NCI-H146 treated with DMSO at 0.1 percent for 48 hours (cell line): ENCODE results near the gene SUCLA2.
"Not testable (repeated sequence)": the region's sequence is repeated elsewhere in the genome, so short reads cannot be mapped to it uniquely, and the experiment has no call there.

ENCODE experiments used
- DNase-seq: peaks from one replicate; lab custom pipeline; 2025; ENCODE audit not compliant: unreplicated experiment; lab: John Stamatoyannopoulos, UW

The SUCLA2 gene

DNA sequence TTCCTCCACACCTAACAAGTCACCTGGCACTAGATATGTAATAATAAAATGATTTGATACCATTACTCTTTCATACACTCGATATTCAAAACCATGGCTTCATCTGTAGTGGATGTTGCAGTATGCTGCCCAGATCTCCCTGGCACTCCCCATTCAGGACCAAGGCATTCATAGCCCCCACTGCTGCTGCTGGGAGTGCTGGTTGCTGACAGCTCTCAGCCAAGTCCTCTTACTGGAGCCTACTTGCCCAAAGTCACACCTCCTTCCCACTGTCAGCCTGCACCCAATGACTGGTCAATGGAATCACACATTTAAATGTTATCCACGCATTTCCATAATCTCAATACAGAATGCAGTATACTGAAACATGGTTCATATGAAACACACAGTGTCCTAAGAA lies 3.7 kb downstream of the SUCLA2 start:
- no peak for DNase-seq

DNA sequence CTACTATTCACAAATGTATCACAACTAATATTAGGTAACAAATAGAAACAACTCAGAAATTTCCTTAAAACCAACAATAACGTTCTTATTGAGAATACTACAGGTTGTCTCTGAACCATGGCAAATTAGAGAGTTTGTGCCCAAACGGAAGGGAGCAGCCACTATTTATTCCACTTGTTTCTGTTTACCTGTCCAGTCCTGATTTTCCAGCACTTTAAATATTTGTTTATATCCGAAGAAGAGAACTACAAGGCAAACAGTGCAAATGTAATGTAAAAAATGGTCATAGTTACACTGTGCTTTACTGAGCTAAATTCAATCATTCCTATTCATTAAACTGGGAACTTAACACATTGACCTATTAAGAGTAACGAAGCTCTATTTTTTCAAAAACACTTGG lies 9.2 kb downstream of the SUCLA2 start:
- no peak for DNase-seq

DNA sequence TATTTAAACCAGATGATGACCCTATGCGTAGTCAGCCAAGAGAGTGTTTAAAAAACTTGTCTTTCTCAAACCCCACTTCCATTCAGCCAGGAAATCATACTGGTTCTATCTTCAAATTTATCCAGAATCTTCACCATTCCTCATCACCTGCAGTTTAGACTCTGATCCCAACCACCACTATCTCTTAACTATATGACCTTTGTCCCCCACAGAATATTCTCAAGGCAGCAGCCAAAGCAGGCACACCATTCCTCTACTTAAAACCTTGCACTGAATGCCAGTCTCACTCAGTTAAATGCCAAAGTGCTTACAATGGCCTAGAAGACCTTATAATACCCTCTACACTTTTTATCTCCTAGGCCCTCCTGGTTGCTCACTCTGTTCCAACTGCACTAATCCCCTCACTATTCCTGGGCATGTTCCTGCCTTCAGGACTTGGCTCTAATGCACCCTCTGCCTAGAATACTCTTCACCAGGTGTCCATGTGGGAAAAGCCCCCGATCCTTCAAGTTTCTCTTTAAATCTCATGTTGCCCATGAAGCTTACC lies 10.1 kb downstream of the SUCLA2 start:
- DNase-seq = no peak

DNA sequence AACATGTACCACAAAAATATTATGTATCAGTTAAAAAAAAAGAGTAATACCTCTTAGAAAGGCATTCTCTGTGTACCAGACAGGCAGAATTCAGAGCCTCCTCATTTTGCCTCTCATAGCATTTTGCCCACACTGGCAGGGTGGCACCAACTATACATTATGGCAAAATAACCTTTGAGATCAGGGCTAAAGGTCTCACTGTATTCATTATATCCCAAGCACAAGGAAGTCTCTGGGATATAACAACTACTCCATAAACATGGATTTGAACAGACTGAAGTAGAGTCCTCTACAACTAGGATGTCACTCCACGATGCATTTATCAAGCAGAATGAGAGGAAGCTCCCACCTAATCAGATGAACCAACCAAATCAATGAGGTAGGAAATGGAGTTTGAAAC lies 10.6 kb downstream of the SUCLA2 start:
- DNase-seq = no peak

DNA sequence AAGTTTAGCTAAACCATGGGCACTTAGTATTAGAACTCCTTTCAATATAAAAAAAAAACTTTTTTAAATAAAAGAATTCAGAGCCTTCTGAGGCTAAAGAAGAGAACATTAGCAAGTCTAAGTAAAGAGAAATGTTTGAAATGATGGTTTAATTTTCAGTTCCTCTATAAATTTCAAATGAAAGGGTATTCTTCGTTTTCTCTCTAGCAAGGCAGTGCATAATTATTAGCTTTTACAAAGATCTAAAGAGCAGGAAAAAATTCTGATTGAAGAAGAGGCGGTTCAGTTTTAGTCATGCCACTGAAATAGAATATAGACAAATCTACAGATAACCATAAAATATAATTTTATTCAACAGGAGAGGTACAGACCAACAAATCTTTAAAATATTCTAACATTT lies 18.0 kb downstream of the SUCLA2 start:
- DNase-seq = no peak

DNA sequence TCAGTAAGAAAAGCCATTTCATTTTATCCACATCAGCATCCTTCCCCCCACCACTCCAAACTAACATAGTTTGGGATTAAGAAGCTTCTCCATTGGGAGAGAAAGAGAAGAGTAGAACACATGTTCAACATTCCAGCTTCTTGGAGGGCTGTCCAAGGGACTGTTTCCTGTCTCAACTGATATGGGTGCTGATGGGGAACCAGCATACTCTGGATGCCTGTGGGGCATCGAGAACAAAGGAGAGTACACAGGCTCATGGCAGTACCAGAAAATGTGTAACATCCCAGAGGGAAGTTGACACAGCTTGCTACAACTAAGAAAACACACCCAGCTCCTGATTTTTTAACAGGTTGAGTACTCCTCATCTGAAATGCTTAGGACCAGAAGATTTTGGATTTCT lies 24.7 kb downstream of the SUCLA2 start:
- DNase-seq = no peak

DNA sequence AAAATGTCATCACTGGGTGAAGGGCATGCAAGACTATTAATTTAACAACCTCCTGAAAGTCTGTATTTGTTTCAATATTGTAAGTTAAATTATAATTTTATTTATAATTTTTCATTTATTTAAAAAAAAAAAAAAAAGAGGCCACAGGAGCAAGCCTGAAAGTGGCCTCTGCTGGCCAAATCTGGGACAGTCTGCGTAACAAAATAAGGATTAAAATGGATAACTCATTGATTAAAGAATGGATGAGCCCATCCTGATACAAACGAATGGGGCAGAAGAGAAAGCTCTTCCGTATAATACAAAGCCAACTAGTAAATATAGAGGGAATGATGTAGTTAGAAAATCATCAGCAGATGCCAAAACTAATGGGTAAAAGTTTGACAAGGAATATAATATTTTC lies 36.2 kb downstream of the SUCLA2 start:
- DNase-seq = no peak

DNA sequence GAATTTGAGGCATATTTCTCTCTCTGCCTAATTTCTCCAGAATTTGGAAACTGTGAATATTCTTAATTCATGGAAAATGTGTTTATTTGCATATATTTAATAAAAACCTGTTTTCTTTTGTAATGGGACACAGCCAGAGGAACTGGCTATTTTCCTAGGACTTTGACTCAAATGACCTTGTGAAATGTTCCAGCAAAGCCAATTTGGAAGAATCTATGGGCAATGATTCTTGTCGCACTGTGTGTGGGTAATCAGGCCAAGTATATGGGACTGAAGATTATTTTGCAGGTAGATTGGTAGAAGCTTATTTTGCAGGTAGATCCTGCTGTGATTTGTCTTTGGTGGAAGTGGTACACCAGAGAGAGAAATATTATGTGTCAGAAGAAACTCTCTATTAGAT lies 38.8 kb downstream of the SUCLA2 start:
- DNase-seq = no peak

DNA sequence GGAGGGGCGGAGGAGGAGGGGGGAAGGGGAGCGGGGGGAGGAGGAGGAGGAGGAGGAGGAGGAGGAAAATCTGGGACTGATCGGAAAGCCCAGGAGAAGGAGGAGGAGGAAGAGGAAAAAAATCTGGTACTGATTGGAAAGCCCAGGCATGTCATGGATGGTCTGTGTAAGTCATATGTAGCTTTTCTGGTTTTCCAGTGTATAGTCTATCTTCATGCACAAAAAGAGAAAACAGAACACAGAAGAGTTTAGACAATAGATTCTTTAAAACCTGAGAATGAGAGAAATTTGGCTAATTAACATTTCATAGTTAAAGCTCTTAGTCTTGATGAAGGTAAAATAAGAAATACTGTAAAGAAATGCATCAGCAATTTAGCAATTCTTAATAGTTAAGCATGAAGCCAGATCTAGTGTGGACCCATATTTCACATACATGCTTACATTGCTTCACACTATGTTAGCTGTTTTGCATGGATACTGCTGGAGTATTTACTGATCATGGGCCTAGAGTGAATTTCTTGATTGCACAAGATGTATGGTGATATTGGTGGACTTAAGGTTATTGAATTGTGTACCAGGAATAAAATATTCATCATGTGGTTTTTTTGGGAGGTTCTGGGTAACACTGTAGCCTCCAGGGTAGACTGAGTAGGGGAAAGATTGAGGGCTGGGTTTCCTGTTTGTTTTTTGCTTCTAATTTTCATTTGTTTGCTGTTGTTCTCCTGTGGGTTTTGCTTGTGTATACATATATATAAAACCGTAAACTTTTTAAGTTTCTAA lies 41.4 kb downstream of the SUCLA2 start:
- no peak for DNase-seq

DNA sequence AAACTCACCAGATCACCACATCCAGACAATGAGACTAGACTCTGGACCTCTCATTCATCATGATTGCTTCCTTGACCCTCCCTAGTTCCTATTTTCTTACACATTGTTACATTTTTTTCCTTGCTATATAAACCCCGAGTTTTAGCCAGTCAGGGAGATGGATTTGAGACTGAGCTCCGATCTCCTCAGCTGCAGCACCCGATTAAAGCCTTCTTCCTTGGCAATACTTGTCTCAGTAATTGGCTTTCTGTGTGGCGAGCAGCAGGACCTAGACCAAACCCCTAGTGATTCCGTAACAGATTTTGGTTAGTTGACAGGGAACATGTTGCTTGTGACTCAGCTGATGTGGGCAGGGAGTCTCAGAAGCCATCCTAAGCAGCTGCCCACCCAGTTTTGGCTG lies 44.0 kb downstream of the SUCLA2 start:
- DNase-seq = no peak

DNA sequence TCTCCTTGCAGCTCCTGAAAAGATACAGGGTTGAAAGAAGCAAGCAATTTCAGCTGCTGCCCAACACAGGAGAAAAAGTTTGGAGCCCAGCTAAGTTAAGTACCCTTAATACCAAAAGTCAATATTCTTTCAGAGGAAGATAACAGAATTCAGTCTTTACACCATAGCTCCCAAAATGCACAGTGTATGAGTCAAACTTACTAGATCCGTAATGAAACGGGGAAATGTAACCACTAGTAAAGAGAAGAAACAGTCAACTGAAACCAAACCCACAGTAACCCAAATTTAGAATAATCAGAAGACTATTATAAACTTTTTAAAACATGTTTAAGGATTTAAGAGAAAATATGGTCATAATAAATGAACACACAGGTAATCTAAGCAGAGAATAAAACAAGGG lies 45.2 kb downstream of the SUCLA2 start:
- DNase-seq = no peak

DNA sequence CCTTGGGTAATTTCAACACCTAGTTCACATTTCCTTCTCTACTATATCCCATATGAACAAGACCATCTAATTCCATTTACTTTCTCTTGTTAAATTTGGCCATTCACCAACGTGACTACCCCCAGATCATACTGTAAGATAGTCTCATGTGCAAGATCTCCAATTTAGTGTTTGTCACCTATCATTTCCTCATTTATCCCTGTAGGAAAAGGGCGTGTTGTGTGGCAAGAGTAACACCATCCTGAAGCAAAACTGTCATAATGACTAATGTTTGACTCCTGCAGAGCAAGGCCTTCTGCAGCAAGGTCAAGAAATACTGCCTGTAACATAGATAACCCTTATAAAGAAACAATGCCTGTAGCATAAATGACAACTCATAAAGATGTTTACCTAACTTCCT lies 51.3 kb downstream of the SUCLA2 start:
- no peak for DNase-seq

DNA sequence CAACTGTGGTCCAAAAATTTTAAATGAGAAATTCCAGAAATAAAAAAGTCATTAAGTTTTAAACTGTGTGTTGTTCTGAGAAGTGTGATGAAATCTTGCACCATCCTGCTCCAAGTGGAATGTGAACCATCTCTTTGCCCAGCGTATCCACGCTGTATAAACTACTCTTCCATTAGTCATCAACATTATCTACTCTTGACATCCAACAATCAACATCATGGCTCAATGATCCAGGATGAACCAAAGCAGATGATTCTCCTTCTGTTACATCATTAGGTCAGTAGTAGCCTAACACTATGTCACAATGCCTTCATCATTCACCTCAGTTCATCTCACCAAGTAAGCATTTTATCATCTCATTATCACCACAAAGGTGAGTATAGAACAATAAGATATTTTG lies 55.3 kb downstream of the SUCLA2 start:
- DNase-seq = no peak

DNA sequence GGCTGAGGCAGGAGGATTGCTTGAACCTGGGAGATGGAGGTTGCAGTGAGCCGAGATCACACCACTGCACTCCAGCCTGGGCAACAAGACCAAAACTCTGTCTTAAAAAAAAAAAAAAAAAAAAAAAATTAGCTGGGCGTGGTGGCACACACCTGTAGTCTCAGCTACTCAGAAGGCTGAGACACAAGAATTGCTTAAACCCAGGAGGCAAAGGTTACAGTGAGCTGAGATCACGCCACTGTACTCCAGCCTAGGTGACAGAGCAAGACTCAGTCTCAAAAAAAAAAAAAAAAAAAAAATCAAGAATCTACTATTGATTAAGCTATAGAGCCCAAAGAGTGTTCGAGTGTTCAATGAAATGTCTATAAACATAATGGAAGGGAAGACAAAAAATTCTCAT lies 55.9 kb downstream of the SUCLA2 start:
- not testable (repeated sequence) for DNase-seq

DNA sequence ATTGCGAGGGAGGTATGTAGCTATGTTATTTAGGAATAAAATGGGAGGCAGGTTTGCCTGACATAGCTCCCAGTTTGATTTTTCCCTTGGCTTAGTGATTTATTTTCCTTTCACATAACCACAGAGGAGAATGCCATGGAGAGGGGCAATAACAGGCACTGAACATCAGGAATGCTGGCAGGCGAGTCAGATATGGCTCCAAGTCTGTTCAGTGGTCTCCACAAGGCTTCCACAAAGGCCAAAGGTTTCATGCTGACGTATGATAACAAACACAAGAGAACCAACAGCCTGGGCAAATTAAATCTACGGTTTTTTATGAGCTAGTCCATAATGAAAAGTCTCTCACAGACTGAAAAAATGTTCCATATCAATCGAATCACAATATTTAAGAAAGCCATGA lies 66.7 kb downstream of the SUCLA2 start:
- no peak for DNase-seq

DNA sequence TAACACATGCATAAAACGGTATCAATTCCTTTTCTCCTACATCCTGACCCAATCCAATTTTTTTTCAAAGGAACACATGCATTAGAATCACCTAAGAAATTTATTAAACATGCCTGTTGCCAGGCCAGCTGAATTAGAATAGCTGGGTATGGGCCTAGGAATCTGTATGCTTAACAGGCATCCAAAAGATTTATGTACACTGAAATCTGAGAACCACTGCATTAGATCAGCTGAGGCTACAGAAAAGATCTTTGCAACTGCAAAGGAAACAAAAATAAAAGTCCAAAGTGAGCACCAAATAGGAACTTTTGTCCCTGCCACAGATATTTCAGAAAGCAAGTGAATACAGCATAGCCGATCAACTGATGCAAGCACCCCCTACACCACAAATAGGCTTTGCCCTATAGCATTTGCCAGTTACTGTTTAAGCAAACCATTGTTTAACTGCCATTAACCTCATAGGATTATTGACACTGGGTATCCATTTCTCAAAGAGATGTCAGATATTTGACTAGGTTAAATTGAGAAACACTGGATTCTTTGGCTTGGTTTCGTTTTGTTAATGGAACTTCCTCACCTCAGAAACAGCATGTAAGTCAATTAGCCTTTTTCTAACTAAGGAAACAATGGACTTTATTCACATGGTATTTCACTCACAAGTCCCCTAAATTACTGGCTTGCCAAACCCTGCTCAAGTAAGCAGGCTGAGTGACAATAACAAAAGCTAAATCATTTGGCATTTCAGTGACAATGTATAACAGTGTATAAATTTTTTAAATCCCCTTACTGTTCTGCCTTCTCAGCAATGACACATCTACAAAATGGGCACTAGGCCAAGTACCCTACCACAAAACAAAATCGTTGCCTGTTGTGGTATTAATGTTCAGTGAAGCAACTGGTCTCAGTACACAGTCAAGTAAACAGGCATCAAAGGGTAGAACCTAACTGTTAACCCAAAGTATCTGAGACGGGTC lies 67.8 kb downstream of the SUCLA2 start:
- peak; percentile 48 for DNase-seq

DNA sequence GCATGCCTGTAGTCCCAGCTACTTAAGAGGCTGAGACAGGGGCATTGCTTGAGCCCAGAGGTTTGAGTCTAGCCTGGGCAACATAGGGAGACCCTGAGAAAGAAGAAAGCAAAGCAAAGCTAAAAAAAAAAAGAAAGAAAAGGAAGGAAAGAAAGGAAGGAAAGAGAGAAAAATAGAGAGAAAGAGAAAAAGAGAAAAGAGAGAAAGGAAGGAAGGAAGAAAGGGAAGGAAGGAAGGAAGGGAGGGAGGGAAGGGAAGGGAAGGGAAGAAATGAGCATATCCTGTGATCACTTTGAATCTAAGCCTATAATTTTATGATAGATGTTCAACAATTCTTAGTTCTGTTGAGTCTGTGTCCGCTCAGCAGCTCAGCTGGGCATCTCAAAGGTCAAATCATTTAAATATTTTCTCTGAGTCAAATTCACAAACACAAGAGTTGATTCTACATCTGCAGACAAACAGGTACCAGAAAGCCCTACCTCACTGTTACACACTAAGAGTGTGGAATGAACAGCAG lies 70.4 kb downstream of the SUCLA2 start:
- no peak for DNase-seq

DNA sequence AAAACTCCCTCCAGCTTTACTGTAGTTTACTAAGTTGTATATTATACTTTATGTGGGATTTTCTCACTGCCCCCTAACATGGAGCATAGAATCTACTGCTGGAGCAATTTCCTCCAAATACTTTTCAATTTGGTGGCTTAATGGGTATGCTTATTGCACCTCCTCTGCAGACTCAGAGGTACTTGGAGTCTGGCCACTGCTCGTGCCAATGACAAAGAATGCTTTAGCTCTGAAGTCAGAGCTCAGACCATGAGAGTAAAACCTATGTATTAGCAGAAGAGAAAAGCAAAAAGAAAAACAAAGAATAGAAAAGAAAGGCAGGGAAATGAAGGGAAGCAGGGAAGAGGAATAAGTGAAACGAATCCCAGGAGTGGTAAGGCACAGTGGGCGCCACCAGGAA lies 71.9 kb downstream of the SUCLA2 start:
- DNase-seq = no peak

DNA sequence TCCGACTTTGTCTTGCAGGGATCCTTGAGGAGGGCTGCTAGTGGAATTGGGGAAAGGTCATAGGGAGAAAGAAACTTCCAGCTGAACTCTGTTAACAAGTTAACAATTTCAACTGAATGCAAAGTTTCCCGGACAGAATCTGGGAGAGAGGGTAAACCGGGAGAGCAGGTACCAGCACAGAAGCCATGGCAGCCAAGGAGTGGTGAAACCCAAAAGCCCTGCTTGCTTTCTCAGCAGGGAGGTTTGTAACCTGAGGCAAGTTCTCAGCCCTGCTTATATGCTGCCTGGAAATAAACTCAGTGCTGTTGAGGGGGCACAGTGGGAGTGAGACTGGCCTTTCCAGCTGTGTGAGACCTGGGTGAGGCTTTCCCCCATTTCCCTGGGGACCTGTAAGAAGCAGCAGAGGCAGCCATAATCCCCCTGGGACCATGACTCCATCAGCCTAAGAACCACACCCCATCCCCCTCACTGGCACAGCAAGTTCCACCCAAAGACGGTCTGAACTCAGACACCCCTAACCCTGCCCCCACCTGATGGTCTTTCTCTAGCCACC lies 84.0 kb downstream of the SUCLA2 start:
- DNase-seq = no peak

DNA sequence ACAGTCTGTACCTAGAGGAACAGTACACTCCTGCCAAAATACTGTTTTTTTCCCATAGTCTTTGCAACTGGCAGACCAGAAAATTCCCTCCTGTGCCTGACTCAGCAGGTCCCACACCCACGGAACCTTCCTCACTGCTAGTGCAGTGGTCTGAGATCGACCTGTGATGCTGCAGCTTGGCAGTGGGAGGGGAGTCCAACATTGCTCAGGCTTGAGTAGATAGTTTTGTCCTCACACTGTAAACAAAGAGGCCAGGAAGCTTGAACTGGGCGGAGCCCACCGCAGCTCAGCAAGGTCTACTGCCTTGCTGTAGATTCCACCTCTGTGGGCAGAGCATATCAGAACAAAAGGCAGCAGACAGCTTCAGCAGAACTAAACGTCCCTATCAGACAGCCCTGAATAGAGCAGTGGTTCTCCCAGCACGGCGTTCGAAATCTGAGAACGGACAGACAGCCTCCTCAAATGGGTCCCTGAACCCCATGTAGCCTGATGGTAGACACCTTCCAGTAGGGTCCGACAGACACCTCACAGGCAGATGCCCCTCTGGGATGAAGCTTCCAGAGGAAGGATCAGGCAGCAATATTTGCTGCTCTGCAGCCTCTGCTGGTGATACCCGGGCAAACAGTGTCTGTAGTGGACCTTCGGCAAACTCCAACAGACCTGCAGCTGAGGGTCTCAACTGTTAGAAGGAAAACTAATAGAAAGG lies 92.7 kb downstream of the SUCLA2 start:
- no peak for DNase-seq

DNA sequence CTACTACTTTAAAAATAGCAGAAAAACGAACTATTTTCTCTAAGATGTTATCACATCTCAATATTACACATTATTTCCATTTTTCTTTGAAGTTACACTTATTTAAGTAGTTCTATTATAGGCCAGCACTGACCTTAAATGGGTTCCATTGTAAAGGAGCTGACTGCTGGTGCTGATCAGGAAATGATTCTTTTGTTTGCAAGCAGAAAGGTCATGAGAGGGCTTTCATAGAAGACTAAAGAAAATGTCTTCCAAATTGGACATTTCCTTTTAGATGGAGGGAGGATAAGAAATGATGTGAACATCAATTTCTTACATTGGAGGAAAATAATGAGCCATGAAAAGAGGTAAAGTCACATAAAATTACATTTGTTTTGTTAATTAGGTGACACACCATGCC lies 96.2 kb downstream of the SUCLA2 start:
- no peak for DNase-seq
